ENCODE measurements around the gene ANAPC16.
"Not testable (repeated sequence)": the region's sequence is repeated elsewhere in the genome, so short reads cannot be mapped to it uniquely, and the experiment has no call there.

Gene ANAPC16

GRCh38 chr10:72211832-72212231, 4.0 kb upstream of the ANAPC16 start:
- not testable (repeated sequence) for DNase-seq (ENCODE audit: low read depth in 3 of 3)

- DNase-seq (ENCODE audit: low read depth in 3 of 3): no peak
These were observed 2.5 kb downstream of the ANAPC16 start for GRCh38 chr10:72218325-72218724.

- DNase-seq (ENCODE audit: low read depth in 3 of 3): no peak
These were observed 2.9 kb downstream of the ANAPC16 start for GRCh38 chr10:72218726-72219125.

GRCh38 chr10:72219235-72219814, 3.5 kb downstream of the ANAPC16 start:
- DNase-seq (ENCODE audit: low read depth in 3 of 3): no peak

- DNase-seq (ENCODE audit: low read depth in 3 of 3): no peak
These were observed 4.8 kb downstream of the ANAPC16 start for GRCh38 chr10:72220637-72221036.

- DNase-seq (ENCODE audit: low read depth in 3 of 3): no peak
These were observed 5.5 kb downstream of the ANAPC16 start for GRCh38 chr10:72221278-72221677.

GRCh38 chr10:72223743-72224101, 7.9 kb downstream of the ANAPC16 start:
- DNase-seq (ENCODE audit: low read depth in 3 of 3): no peak

- not testable (repeated sequence) for DNase-seq (ENCODE audit: low read depth in 3 of 3)
These were observed 8.4 kb downstream of the ANAPC16 start for GRCh38 chr10:72224191-72224590.

- no peak for DNase-seq (ENCODE audit: low read depth in 3 of 3)
These were observed 10.7 kb downstream of the ANAPC16 start for GRCh38 chr10:72226418-72227027.

- no peak for DNase-seq (ENCODE audit: low read depth in 3 of 3)
These were observed 12.0 kb downstream of the ANAPC16 start for GRCh38 chr10:72227826-72228225.

- no peak for DNase-seq (ENCODE audit: low read depth in 3 of 3)
These were observed 12.5 kb downstream of the ANAPC16 start for GRCh38 chr10:72228318-72228751.

GRCh38 chr10:72229261-72230251, 13.7 kb downstream of the ANAPC16 start:
- DNase-seq (ENCODE audit: low read depth in 3 of 3): no peak

GRCh38 chr10:72233621-72234020, 17.8 kb downstream of the ANAPC16 start:
- no peak for DNase-seq (ENCODE audit: low read depth in 3 of 3)

- DNase-seq (ENCODE audit: low read depth in 3 of 3): no peak
These were observed 18.8 kb downstream of the ANAPC16 start for GRCh38 chr10:72234560-72235095.

GRCh38 chr10:72235544-72236279, 19.9 kb downstream of the ANAPC16 start:
- DNase-seq (ENCODE audit: low read depth in 3 of 3): no peak

- no peak for DNase-seq (ENCODE audit: low read depth in 3 of 3)
These were observed 22.8 kb downstream of the ANAPC16 start for GRCh38 chr10:72238392-72239175.

- DNase-seq (ENCODE audit: low read depth in 3 of 3): no peak
These were observed 23.6 kb downstream of the ANAPC16 start for GRCh38 chr10:72239409-72239808.

- no peak for DNase-seq (ENCODE audit: low read depth in 3 of 3)
These were observed 24.6 kb downstream of the ANAPC16 start for GRCh38 chr10:72240371-72240770.

- DNase-seq (ENCODE audit: low read depth in 3 of 3): no peak
These were observed 26.0 kb downstream of the ANAPC16 start for GRCh38 chr10:72241691-72242252.

GRCh38 chr10:72242675-72243074, 26.9 kb downstream of the ANAPC16 start:
- no peak for DNase-seq (ENCODE audit: low read depth in 3 of 3)
